ENCODE measurements around the gene PRSS36. TPM values are rescaled to one million over a fixed set of nuclear protein-coding genes. Genes with fewer than 3 reads are reported as not detected.
"Not testable (repeated sequence)": the region's sequence is repeated elsewhere in the genome, so short reads cannot be mapped to it uniquely, and the experiment has no call there.

Gene PRSS36
- total RNA-seq, 1 donor from 2014 or later = 0.60 TPM

DNA sequence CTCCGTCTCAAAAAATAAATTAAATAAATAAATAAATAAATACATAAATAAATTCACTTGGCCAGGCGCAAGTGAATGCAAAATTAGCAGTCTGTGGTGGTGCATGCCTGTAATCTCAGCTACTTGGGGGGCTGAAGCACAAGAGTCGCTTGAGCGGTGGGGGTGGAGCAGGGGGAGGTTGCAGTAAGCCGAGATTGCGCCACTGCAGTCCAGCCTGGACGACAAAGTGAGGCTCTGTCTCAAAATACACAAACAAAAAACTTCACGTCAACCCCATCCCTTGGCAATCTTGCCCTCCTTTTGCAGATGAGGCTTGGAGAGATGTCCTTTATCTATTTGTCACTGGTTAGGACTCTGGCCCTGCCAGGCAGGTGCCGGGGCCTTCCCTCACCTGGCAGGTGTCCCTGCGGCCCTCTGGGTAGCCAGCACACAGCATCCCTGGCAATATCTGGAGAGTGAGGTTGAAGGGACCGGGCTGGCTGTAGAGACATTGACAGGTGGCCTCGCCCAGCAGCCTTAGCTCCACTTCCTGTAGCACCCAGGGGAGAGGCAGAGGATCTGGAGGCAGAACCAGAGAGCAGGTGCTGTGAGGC, 4.4 kb downstream of the PRSS36 start:
- POLR2A ChIA-PET = interaction anchor here (0.7 to 5.3 kb wide), 2 partner anchors 33 to 289 kb away, joined by 3 to 147 read pairs; partner anchors contain the start of gene FUS

DNA sequence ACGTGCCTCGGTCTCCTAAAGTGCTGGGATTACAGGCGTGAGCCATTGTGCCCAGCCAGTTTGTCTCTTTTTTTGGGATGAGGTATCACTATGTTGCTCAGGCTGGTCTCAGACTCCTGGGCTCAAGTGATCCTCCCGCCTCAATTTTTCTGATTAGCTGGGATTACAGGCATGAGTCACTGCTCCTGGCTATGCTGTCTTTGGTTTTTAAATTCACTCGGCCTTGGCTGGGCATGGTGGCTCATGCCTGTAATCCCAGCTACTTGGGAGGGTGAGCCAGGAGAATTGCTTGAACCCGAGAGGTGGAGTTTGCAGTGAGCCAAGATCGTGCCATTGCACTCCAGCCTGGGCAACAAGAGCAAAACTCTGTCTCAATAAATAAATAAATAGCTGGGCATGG, 5.4 kb downstream of the PRSS36 start:
- Mint-ChIP-seq H3K27me3 (peaks cover 10% of the 10 kb centered on the region), H3K4me3 (peak overlapping the region; percentile 7), H3K4me1 (peaks cover 12% of the 10 kb centered on the region)
- CTCF ChIA-PET; H3K27ac Mint-ChIP-seq; intact Hi-C loops (cut with micrococcal nuclease); DNase-seq; H3K9me3 Mint-ChIP-seq; H3K36me3 Mint-ChIP-seq (ENCODE audit: low read depth); ATAC-seq (ENCODE audit: low read depth): not testable (repeated sequence)
- POLR2A ChIA-PET = interaction anchor here (1.4 to 5.3 kb wide), 3 partner anchors 27 to 58 kb away, joined by 4 to 147 read pairs (median 12); partner anchors contain the start of genes FUS, KAT8 and PYCARD

More for the DNA sequence above, 4.4 kb downstream of the PRSS36 start:
- no peak overlapping the region for H3K27ac Mint-ChIP-seq
- TF ChIP-seq, protein P1, sequence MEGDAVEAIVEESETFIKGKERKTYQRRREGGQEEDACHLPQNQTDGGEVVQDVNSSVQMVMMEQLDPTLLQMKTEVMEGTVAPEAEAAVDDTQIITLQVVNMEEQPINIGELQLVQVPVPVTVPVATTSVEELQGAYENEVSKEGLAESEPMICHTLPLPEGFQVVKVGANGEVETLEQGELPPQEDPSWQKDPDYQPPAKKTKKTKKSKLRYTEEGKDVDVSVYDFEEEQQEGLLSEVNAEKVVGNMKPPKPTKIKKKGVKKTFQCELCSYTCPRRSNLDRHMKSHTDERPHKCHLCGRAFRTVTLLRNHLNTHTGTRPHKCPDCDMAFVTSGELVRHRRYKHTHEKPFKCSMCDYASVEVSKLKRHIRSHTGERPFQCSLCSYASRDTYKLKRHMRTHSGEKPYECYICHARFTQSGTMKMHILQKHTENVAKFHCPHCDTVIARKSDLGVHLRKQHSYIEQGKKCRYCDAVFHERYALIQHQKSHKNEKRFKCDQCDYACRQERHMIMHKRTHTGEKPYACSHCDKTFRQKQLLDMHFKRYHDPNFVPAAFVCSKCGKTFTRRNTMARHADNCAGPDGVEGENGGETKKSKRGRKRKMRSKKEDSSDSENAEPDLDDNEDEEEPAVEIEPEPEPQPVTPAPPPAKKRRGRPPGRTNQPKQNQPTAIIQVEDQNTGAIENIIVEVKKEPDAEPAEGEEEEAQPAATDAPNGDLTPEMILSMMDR (IDR thresholded peaks at IDR 0.05) = no peak
- no peak overlapping the region for H3K4me3 Mint-ChIP-seq
- ATAC-seq (ENCODE audit: low read depth) (no peak), DNase-seq (no peak)
- CTCF ChIA-PET = interaction anchor here (1.2 kb wide), 1 partner anchor 331 kb away, joined by 3 read pairs; no protein-coding TSS in a partner anchor
- H3K27me3 Mint-ChIP-seq = peaks cover 10% of the 10 kb centered on the region
- no peaks in the 10 kb centered on the region for H3K9me3 Mint-ChIP-seq
- intact Hi-C loops (cut with micrococcal nuclease) = no loop called here
- H3K36me3 Mint-ChIP-seq (ENCODE audit: low read depth) = no peaks in the 10 kb centered on the region
- H3K4me1 Mint-ChIP-seq = peaks cover 12% of the 10 kb centered on the region

DNA sequence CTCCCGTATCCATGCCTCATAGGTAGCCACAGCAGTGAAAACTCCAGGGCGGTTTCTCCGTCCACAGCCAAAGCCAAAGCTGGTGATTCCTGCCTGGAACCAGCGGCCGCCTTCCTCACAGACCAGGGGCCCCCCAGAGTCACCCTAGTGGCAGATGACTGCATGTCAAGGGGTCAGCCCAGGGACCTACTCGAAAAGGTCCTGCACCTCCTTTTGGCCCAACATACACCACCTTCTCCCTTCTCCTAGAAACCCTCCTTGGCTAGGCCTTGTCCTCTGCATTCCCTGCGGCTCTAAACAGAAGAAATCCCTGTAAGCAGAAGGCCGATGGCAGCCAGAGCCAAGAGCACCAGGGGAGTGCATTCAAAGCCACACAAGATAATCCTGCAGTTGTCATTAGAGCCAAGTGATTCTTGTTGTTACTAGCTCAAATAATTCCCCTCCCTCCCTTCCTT, 6.1 kb downstream of the PRSS36 start:
- Mint-ChIP-seq H3K27me3 (peaks cover 10% of the 10 kb centered on the region), H3K27ac (no peak overlapping the region), H3K9me3 (no peaks in the 10 kb centered on the region), H3K36me3 (ENCODE audit: low read depth) (no peaks in the 10 kb centered on the region), H3K4me3 (peak overlapping the region; percentile 56), H3K4me1 (peaks cover 12% of the 10 kb centered on the region)
- intact Hi-C loops (cut with micrococcal nuclease) = loop anchor here (2.0 kb wide), 2 partner anchors 35 to 195 kb away; partner anchors contain the start of genes BCKDK and ORAI3
- TF ChIP-seq, protein P1 (IDR thresholded peaks at IDR 0.05) = no peak
- ChIA-PET POLR2A (interaction anchor here (1.3 to 5.3 kb wide), 5 partner anchors 26 to 239 kb away, joined by 4 to 147 read pairs (median 12); partner anchors contain the start of genes FUS, KAT8 and PYCARD), CTCF (interaction anchor here (0.6 to 2.7 kb wide), 3 partner anchors 117 to 243 kb away, joined by 3 to 36 read pairs (median 3); partner anchors contain the start of gene HSD3B7)
- no peak for DNase-seq
- no peak for ATAC-seq (ENCODE audit: low read depth)

DNA sequence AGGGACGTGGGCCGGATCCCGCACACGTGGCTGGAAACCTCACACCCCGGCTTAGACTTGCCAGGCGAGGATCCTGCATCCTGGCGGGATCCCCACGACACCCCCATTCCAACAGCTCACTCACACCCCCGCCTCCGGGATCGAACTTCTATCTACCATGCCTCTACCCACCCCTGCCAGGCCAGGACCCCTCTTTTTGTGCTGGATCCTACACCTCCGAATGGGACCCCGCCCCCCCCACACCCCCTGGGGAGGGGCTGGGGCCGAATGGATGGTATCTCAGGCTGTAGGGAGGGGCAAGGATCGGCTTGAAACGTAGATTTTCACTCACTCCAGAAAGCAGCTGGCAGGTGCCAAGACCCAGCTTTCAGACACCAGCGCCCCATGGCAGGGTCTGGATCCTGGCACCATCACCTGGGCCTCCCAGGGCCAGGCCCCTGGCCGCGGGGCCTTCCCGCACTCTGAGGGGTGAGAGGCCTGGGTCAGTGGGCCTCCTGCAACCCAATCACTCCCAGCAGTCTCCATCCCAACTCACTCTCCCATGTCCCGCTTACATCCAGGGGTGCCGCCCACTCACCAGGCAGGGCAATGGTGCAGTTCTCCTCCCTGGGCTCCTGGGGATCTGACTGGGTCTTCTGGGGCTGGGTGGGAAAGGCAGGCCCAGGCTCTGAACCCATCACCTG, 6.7 kb downstream of the PRSS36 start:
- Mint-ChIP-seq H3K27me3 (peaks cover 10% of the 10 kb centered on the region), H3K9me3 (no peaks in the 10 kb centered on the region), H3K36me3 (ENCODE audit: low read depth) (no peaks in the 10 kb centered on the region), H3K4me1 (peaks cover 12% of the 10 kb centered on the region), H3K4me3 (peak overlapping the region; percentile 56), H3K27ac (no peak overlapping the region)
- POLR2A ChIA-PET = interaction anchor here (0.6 to 5.3 kb wide), 22 partner anchors 13 to 732 kb away, joined by 3 to 147 read pairs (median 9); partner anchors contain the start of genes ARMC5, FBRS, FUS and HSD3B7
- DNase-seq (no peak), ATAC-seq (ENCODE audit: low read depth) (no peak)
- CTCF ChIA-PET = interaction anchor here (0.9 to 2.7 kb wide), 16 partner anchors 14 to 726 kb away, joined by 3 to 36 read pairs (median 5); partner anchors contain the start of genes FUS, HSD3B7, KAT8 and VKORC1
- intact Hi-C loops (cut with micrococcal nuclease) = loop anchor here (2.0 kb wide), 2 partner anchors 34 to 194 kb away; partner anchors contain the start of genes BCKDK and ORAI3
- TF ChIP-seq, protein P1 (IDR thresholded peaks at IDR 0.05) = no peak

Measured in activated B cell treated with CpG ODN at 0.5 μM for 24 hours (primary cell).